NCI-H1436 treated with DMSO at 0.1 percent for 48 hours (cell line): ENCODE results near the gene KCNMA1.
"Not testable (repeated sequence)": the region's sequence is repeated elsewhere in the genome, so short reads cannot be mapped to it uniquely, and the experiment has no call there.

Experiments
- DNase-seq: peaks from one replicate; lab custom pipeline; 2025; lab: John Stamatoyannopoulos, UW

Gene KCNMA1

GRCh38 chr10:77661674-77662073 lies 24.1 kb upstream of the KCNMA1 start:
- no peak for DNase-seq

DNA sequence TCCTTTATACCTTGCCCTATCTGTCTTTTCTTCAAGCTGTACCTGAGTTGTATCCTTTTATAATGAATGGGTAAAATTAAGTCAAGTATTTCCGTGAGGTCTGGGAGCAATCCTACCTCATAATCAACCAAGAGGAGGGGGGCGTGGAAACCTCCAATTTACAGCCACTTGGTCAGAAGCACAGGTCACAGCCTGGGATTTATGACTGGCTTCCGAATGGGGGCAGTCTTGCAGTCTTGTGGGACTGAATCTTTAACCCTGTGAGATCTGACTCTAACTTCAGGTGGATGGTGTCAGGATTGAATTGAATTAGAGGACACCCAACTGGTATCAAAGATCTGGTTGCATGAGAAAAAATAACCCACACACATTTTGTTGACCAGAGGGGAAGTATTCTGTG lies 23.5 kb upstream of the KCNMA1 start:
- no peak for DNase-seq

DNA sequence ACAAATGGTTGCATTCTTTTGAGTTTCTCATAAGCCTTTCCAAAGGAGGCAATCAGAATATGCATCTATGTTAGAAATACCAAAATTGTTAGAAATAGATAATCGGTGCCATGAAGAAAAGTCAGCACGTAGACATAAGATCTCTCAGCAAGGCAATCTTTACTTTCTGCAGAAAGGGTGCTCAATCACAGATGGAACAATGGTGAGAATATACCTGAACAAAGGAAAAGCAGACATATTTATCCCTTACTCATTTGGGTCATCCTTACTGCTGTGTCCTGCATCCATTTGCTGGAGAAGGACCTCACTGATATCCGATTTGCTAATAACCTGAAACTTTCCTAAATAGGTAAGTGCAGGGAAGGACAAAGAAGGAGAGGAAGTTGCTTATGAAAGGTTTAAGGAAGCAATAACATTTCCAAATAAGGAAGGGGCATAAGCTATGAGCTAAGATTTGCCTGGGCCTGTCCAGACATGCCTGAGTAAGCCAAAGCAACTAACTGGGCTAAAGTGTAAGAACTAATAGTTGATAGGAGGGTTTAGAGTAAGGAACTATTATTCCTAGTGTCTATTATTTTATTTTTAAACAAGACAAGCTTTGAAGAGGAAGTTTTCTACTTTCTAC lies 21.6 kb upstream of the KCNMA1 start:
- not testable (repeated sequence) for DNase-seq

- no peak for DNase-seq
Observed at GRCh38 chr10:77653210-77653609, 15.6 kb upstream of the KCNMA1 start.

GRCh38 chr10:77649333-77650331 lies 12.0 kb upstream of the KCNMA1 start:
- no peak for DNase-seq

GRCh38 chr10:77648472-77648871 lies 10.9 kb upstream of the KCNMA1 start:
- no peak for DNase-seq

DNA sequence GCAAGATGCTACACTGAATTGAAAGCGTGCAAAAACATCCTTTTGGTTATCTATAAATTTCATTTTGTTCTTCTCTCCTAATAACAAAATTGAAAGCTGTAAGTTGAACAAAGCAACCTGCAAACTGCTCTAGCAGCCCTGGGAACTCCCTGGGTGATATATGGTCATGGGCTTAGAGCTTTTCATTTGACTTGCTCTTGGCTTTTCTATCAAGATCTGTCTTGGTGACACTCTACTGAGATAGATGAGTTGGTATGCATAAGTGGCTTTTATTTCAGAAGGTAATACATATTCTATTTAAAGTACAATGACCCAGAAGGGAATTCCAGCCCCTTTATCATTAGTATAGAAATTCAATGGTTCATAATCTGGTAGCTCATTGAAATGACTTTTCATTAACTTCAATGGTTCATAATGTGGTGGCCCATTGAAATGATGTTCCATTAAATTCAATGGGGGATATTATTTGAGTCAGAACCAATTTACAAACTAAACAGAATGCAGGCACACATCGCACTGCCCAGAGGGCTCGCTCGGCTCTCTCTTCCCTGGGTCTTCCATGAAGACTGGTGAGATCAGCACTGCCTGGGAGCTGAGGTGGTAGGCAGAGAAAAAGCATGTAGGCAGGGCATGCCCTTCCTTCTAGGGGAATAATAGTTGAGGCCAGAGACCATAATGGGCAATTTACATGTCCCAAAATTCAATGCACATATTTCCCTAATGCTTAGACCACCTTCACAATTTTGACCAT lies 10.1 kb upstream of the KCNMA1 start:
- DNase-seq: no peak

DNA sequence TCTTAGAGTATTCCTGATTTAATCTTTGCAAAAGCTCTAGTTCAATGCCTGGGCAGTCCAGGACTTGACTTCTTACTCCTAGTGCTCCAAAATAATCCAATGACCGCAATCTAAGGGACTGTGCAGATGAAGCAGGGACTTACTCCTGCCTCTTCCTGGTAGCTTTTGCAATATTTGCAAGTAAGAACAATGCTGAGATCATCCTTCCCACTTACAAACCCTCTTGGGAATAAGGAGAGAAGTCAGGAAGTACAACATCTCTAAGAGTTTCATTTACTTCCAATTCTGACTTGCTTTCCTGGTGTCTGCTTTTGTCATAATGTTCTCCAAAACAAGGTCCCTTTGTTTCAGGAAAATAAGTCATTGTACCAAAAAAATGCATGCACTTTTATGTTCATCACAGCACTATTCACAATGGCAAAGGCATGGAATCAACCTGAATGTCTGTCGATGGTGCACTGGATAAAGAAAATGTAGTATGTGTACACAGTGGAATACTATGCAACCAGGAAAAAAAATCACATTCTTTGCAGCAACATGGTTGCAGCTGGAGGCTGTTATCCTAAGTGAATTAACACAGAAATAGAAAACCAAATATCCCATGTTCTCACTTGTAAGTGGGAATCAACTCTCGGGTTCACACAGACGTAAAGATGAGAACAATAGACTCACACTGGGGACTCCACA lies 7.1 kb upstream of the KCNMA1 start:
- no peak for DNase-seq

GRCh38 chr10:77643795-77644468 lies 6.3 kb upstream of the KCNMA1 start:
- no peak for DNase-seq

DNA sequence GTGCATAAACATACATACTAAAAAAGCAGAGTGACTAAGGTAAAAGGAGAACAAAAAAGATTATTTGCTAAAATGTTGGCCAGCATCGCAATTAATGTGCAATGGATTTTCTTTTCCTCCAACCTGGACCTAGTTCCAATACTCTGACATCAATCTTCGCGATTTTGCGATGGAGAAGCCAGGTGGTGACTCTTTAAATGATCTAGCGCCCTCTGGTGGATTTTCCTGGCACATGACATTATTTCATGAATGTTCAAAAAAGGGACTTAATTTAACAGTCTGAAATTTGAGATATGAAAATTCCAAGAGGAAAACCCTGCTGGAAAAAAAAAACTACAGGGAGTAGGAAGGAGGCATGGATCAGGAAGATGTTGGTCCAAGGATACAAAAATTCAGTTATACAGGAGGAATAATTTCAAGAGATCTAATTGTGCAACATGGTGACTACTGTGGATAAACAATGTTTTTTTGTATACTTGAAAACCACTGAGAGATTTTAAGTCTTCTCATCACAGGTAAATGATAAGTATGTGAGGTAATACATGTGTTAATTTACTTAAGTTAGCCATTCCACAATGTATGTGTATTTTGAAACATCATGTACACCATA lies 4.3 kb upstream of the KCNMA1 start:
- DNase-seq: no peak

DNA sequence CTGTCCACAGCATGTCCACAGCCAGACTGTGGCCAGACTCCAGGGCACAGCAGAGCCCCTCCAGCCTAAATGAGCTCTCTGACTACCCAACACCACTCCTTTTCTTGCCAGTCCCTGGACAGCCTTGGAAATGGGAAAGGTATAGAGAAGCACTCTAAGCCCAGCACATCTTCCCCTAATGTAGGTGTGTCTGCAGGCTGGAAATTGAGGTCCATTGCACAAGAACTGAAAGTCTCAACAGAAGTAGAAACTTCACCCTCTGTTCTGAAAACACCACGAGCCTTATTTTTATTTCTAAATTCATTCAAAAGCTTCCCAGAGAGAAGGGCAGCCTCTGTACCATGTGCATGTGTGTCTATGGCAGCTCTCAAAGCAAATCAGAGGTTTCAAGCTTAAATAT lies 3.7 kb upstream of the KCNMA1 start:
- DNase-seq: no peak

GRCh38 chr10:77640167-77640566 lies 2.6 kb upstream of the KCNMA1 start:
- DNase-seq: no peak

DNA sequence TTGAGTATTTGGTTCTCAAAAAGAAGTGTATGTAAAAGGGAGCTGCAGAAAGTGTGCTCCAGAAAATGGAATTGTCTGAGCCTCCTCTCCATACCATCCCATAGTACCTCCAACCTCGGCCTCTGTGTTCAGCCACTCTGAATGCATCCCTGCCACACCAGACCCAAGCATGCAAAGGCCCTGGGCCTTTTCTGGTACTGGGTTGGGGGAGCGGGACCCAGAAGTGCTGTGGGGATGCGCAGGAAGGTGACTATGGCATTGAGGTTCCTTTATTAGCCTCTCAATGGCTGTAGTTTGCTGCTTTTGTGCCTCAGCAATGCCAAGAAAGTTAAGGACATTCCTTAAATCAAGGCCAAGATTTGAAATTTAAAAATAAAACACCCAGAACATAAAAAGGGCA lies 2.1 kb upstream of the KCNMA1 start:
- DNase-seq: no peak

DNA sequence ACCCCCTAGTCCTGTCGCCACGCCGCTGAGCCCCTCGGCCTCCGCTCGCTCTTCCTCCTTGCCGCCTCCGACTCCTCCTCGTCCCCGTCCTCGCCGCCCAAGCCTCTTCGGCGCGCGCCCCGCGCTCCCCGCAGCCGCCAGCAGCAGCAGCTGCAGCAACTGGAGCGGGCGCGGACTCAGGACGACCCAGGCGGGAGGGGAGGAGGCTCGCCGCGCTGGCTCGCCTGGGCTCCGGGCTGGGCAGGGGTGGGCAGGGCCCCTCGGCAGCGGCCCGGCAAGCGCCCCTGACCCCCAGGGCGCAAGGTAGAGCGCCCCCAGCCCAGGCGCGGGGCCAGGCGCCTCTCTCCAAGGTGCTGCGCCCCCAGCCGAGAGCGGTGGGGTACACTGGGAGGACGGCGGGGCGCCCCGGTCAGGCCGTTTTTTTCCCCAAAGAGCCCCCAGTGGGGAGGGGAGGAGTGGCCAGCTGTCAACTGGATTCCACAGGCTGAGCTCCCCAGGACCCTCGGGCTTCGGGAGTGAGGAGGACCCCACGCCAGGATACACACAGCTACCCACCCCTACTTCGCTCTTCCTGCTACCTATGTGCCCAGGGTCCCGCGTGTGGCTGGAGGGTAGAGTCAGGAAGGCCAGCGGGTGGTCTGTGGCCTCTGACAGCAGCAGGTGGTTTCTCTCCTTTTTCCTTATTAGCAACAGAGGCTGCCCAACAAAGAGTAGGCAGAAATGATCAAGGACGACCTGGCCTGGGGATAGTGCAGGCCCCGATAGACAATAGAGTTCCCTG lies 903 bp upstream of the KCNMA1 start:
- DNase-seq: no peak

DNA sequence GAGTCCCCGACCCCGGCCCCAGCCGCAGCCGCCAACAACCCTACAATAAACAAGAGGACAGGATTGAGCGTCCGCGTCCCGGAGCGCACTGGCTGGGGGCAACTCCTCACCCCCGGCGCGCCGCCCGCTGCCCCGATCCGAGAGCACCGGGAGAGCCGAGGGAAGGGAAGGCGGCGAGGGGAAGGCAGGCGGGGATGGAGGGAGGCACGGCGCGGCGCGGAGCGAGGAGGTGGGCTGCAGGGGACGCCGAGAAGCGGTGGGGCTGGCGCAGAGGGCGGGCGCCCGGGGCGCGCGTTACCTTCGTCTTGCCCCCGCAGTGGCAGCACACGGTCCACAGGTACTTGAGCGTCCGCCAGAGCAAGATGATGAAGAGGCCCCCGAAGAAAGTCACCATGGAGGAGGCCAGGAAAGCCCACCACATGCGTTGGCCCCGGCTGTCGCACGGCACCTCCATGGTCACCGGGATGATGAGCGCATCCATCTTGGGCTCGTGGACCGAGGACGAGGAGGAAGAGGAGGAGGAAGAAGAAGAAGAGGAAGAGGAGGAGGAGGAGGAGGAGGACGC lies 559 bp downstream of the KCNMA1 start:
- DNase-seq: no peak

DNA sequence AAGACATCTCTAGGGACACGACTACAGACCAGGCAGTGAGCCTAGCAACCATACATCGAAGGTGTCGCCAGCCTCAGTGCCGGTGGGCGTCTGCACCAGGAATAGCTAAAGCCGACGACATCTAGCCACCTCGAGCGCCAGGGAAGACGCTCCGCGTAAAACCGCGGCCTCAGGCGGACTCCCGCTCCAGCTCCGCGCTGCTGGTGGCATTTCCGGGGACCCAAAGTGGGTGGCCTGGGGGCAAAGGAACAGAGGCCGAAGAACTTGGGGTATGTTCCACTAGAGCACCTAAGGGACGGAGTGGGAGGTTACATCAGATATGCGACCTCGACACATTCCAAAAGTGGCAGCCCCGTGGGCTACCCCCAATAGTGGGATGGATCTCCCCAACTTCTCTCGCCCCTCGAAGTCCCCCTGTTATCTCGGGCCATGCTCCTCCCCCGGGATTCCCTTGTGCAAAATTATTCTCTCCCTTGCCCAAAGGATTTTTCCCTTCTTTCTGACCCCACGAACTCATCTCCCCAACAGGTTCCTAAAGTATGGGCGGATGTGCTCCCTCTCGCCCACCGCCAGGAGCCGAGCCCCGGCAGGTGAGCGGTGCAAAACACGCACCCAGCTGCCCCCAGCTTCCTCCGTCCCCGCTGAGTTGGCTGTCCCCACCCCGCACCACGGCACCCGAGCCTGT lies 1.2 kb downstream of the KCNMA1 start:
- DNase-seq: no peak

GRCh38 chr10:77635402-77636227 lies 2.0 kb downstream of the KCNMA1 start:
- no peak for DNase-seq

GRCh38 chr10:77634939-77635338 lies 2.7 kb downstream of the KCNMA1 start:
- no peak for DNase-seq
